OCI-LY7 (cell line): Measurements from ENCODE around the gene SIPA1L3. TPM values are rescaled to one million over a fixed set of nuclear protein-coding genes. Genes with fewer than 3 reads are reported as not detected.

Source experiments
- BruUV-seq: library from RNA; stranded (reverse); fragments of 400-500 nt; replicated peaks from 2 replicates; lab custom pipeline; 2021; lab: Mats Ljungman, UMichigan
- CTCF ChIA-PET: fragments of 300-600 bp; sonication (Branson Sonifier 250); formaldehyde crosslinking; loops from one replicate; lab custom pipeline; 2022; ENCODE audit warnings: antibody characterized with exemption; ENCODE audit not compliant: unreplicated experiment; lab: Charles Lee
- POLR2A ChIA-PET: fragments of 300-600 bp; sonication (Branson Sonifier 250); formaldehyde crosslinking; loops from one replicate; lab custom pipeline; 2022; ENCODE audit warnings: antibody characterized with exemption; lab: Charles Lee
- DNase-seq: peaks from one replicate; pipeline ENCODE4 v3.0.0-alpha.2; 2015; ENCODE audit warnings: low spot score
- H2AFZ ChIP-seq: fragments of 200-600 bp; sonication (generic), shearing (Covaris generic); 2 replicates; pipeline ENCODE4 v1.6.1; 2014; ENCODE audit warnings: mild to moderate bottlenecking, antibody characterized with exemption, low read length, moderate library complexity
- H3K27ac ChIP-seq: fragments of 200-600 bp; sonication (generic); 2 replicates; pipeline ENCODE4 v1.5.1; 2014; ENCODE audit warnings: mixed run types, low read depth, mild to moderate bottlenecking, moderate library complexity, low read length, inconsistent platforms; ENCODE audit not compliant: poor library complexity, severe bottlenecking
- H3K36me3 ChIP-seq: fragments of 200-600 bp; sonication (generic); 2 replicates; pipeline ENCODE4 v1.6.1; 2014; ENCODE audit warnings: mild to moderate bottlenecking, antibody characterized with exemption, low read length, moderate library complexity, mixed read lengths; ENCODE audit not compliant: insufficient read depth
- H3K4me1 ChIP-seq: fragments of 200-600 bp; sonication (generic); 2 replicates; pipeline ENCODE4 v1.5.1; 2014; ENCODE audit warnings: mild to moderate bottlenecking, low read length; ENCODE audit not compliant: insufficient read depth, poor library complexity, severe bottlenecking
- H3K4me2 ChIP-seq: fragments of 200-600 bp; sonication (generic); 2 replicates; pipeline ENCODE4 v1.6.1; 2014; ENCODE audit warnings: mild to moderate bottlenecking, low read length
- H3K4me3 ChIP-seq: fragments of 200-600 bp; sonication (generic); 2 replicates; pipeline ENCODE4 v1.5.1; 2014; ENCODE audit warnings: mild to moderate bottlenecking, low read depth, low read length; ENCODE audit not compliant: poor library complexity, severe bottlenecking
- H3K79me2 ChIP-seq: fragments of 200-600 bp; sonication (generic); 2 replicates; pipeline ENCODE4 v1.6.1; 2016; ENCODE audit warnings: low read depth, mild to moderate bottlenecking, low read length, moderate library complexity, mixed read lengths; ENCODE audit not compliant: insufficient read depth
- H3K9me2 ChIP-seq: fragments of 200-600 bp; sonication (generic); 2 replicates; pipeline ENCODE4 v1.6.1; 2016; ENCODE audit warnings: mild to moderate bottlenecking, low read length, mixed read lengths; ENCODE audit not compliant: insufficient read depth
- H3K9me3 ChIP-seq: fragments of 200-600 bp; sonication (generic); 2 replicates; pipeline ENCODE4 v1.6.1; 2014; ENCODE audit warnings: mild to moderate bottlenecking, mixed run types, low read length, mixed read lengths
- H4K20me1 ChIP-seq: fragments of 200-600 bp; sonication (generic); 2 replicates; pipeline ENCODE4 v1.6.1; 2014; ENCODE audit warnings: mild to moderate bottlenecking, antibody characterized with exemption, low read length, moderate library complexity, mixed read lengths; ENCODE audit not compliant: insufficient read depth
- CTCF ChIP-seq: fragments of 200-600 bp; sonication (generic); conservative IDR thresholded peaks from 2 replicates; pipeline ENCODE4 v1.5.1; 2014; ENCODE audit warnings: mild to moderate bottlenecking, antibody characterized with exemption, low read length, moderate library complexity, mixed read lengths
- EZH2phosphoT487 ChIP-seq: fragments of 200-600 bp; sonication (generic); IDR thresholded peaks from 2 replicates; pipeline ENCODE4 v1.6.1; 2018; ENCODE audit warnings: low read depth, borderline replicate concordance, mild to moderate bottlenecking, mixed run types, antibody characterized with exemption, low read length, moderate library complexity, mixed read lengths
- intact Hi-C: fragments of 100-400 bp; cut with micrococcal nuclease; formaldehyde crosslinking; loops from one replicate; pipeline ENCODE4 v1.10.0; 2022; ENCODE audit not compliant: unreplicated experiment
- total RNA-seq, 2 experiments: library from RNA; depleted of rRNA in 1 of 2; stranded (reverse); fragments of >200 nt in 1 of 2; shearing (Covaris generic) in 1 of 2; gene quantifications; 2 replicates each; pipeline ENCODE4 v1.2.3, GENCODE V29; 2014 to 2022

SIPA1L3 gene
- total RNA-seq, 2 experiments from 2014 or later: 21.2 to 84.4 TPM

DNA sequence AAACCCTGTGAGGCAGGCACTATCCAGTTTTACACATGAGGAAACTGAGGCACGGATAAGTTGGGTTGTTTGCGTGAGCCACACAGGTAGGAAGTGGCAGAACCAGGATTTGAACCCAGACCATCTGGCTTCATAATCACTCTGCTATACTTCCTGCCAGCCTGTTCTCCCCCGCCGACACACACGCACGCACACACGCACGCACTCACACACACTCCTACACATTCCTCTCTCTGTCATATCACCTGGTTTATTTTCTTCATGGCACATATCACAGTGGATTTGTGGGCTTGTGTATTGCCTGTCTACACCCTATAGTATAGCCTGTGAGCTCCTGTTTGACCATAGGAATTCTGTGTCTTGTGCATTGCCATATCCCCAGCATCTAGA is 140.0 kb downstream of the SIPA1L3 start:
- Histone ChIP-seq H3K4me1 (peaks cover 82% of the 10 kb centered on the region), H2AFZ (no peak overlapping the region; the same call in 1 of the 2 replicates)

DNA sequence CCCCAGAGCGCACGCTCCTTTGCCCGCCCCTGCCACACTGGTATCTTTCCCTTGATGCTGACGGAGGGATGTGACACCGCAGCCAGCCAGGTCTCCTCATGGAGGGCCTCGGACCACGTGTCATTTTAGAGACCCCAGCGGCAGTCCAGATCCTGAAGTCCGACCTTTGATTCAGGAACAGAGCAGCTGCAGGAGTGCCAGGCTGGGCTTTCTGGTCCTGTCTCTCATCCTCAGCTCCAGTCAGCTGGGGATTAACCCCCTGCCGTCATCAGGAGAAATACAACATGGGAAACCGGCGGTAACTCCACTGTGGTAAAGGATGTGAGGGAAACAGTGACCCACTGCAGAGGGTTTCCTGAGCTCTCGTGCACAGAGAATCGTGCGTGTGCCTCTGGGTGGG is 140.6 kb downstream of the SIPA1L3 start:
- Histone ChIP-seq H3K79me2 (peaks cover 25% of the 10 kb centered on the region; the same call in 1 of the 2 replicates), H3K9me2 (no peaks in the 10 kb centered on the region), H3K36me3 (peaks cover 13% of the 10 kb centered on the region), H3K4me1 (peaks cover 82% of the 10 kb centered on the region), H3K9me3 (peaks cover under 1% of the 10 kb centered on the region; the same call in 1 of the 2 replicates), H3K27ac (peak overlapping the region; percentile 100), H2AFZ (no peak overlapping the region; the same call in 1 of the 2 replicates), H3K4me3 (peak overlapping the region; percentile 53), H3K4me2 (peak overlapping the region; percentile 74), H4K20me1 (no peaks in the 10 kb centered on the region)
- ChIA-PET CTCF (interaction anchor here (2.0 kb wide), 1 partner anchor 69 kb away, joined by 8 read pairs; no protein-coding TSS in a partner anchor), POLR2A (interaction anchor here (0.5 to 3.8 kb wide), 13 partner anchors 8 to 258 kb away, joined by 3 to 32 read pairs (median 5); no protein-coding TSS in a partner anchor)
- no peak for DNase-seq
- TF ChIP-seq EZH2phosphoT487 (no peak), CTCF (no peak)
- BruUV-seq: no TSS peak
- intact Hi-C loops: loop anchor here (1.0 to 2.0 kb wide), 6 partner anchors 14 to 181 kb away; no protein-coding TSS in a partner anchor

More for the DNA sequence above, 140.0 kb downstream of the SIPA1L3 start:
- H3K4me3 ChIP-seq: peak overlapping the region; percentile 53
- H3K4me2 ChIP-seq: peak overlapping the region; percentile 74
- CTCF ChIA-PET: interaction anchor here (2.0 kb wide), 1 partner anchor 68 kb away, joined by 8 read pairs; no protein-coding TSS in a partner anchor
- peaks cover 16% of the 10 kb centered on the region for H3K36me3 ChIP-seq
- intact Hi-C loops: no loop called here
- no peak for TF ChIP-seq EZH2phosphoT487
- no peak for TF ChIP-seq CTCF
- peak; percentile 72 for DNase-seq
- BruUV-seq: no TSS peak
- H3K9me3 ChIP-seq: peaks cover 6% of the 10 kb centered on the region; the same call in 1 of the 2 replicates
- POLR2A ChIA-PET: interaction anchor here (0.5 to 3.8 kb wide), 9 partner anchors 11 to 148 kb away, joined by 3 to 32 read pairs (median 5); no protein-coding TSS in a partner anchor
- no peaks in the 10 kb centered on the region for H3K9me2 ChIP-seq
- H3K79me2 ChIP-seq: peaks cover 31% of the 10 kb centered on the region
- H4K20me1 ChIP-seq: no peaks in the 10 kb centered on the region
- peak overlapping the region; percentile 100 for H3K27ac ChIP-seq
